ENCODE measurements around the gene ZNF783. TPM values are rescaled to one million over a fixed set of nuclear protein-coding genes. Genes with fewer than 3 reads are reported as not detected.

Gene ZNF783
- polyA plus RNA-seq, 1 donor from 2014 or later, result 8.1 TPM

- Mint-ChIP-seq H3K4me3 (no peak overlapping the region), H3K9me3 (peaks cover 0 to 5% (median 5%) of the 10 kb centered on the region in 3 donors), H3K27ac (peak overlapping the region in 1 of 3 donors; percentile 28), H3K27me3 (no peaks in the 10 kb centered on the region), H3K36me3 (peaks cover 4% of the 10 kb centered on the region), H3K4me1 (peaks cover 3 to 4% (median 4%) of the 10 kb centered on the region in 3 donors)
Measured at GRCh38 chr7:149294634-149295480, 32.9 kb downstream of the ZNF783 start.

- no peaks in the 10 kb centered on the region for H3K27me3 Mint-ChIP-seq
- peaks cover 4% of the 10 kb centered on the region for H3K36me3 Mint-ChIP-seq
- no peak overlapping the region for H3K27ac Mint-ChIP-seq
- no peak overlapping the region for H3K4me3 Mint-ChIP-seq
- peaks cover 0 to 5% (median 5%) of the 10 kb centered on the region in 3 donors for H3K9me3 Mint-ChIP-seq
- peaks cover 3 to 4% (median 4%) of the 10 kb centered on the region in 3 donors for H3K4me1 Mint-ChIP-seq
Measured at GRCh38 chr7:149295481-149295850, 33.5 kb downstream of the ZNF783 start.

GRCh38 chr7:149296368-149296767 is 34.4 kb downstream of the ZNF783 start:
- H3K4me3 Mint-ChIP-seq, result no peak overlapping the region
- H3K4me1 Mint-ChIP-seq, result peaks cover 3 to 4% (median 4%) of the 10 kb centered on the region in 3 donors
- peaks cover 0 to 5% (median 5%) of the 10 kb centered on the region in 3 donors for H3K9me3 Mint-ChIP-seq
- H3K27ac Mint-ChIP-seq, result no peak overlapping the region
- H3K36me3 Mint-ChIP-seq, result peaks cover 4% of the 10 kb centered on the region
- no peaks in the 10 kb centered on the region for H3K27me3 Mint-ChIP-seq

- Mint-ChIP-seq H3K27me3 (no peaks in the 10 kb centered on the region), H3K36me3 (peaks cover 4% of the 10 kb centered on the region), H3K4me1 (peaks cover 2 to 4% (median 3%) of the 10 kb centered on the region in 3 donors), H3K4me3 (no peak overlapping the region), H3K27ac (peak overlapping the region in 1 of 3 donors; percentile 10), H3K9me3 (peaks cover 0 to 5% (median 5%) of the 10 kb centered on the region in 3 donors)
Measured at GRCh38 chr7:149297034-149297755, 35.2 kb downstream of the ZNF783 start.

DNA sequence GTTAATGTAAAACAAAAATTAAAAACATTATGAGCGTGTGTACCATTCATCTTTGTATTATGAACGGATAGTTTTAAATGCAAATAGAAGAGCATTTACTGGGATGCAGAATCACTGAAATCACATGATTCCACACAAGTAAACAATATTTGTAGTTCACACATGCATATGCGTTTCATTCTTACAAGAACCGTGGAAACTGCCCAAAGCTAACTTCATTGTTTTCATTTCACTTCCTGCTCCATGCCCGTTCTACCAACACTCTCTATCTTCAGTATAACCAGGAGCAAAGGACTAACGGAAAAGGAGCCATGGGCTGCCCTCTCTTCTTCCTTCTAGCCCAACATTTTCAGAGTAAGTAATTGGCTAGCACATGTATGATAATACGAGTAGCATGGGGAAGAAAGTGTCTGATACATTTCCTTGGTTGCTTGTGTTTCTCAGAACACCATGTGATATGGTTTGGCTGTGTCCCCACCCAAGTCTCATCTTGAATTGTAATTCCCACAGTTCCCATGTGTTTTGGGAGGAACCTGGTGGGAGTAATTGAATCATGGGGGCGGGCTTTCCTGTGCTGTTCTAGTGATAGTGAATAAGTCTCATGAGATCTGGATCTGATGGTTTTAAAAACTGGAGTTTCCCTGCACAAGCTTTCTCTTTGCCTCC is 38.8 kb downstream of the ZNF783 start:
- H3K9me3 Mint-ChIP-seq, result peaks cover 0 to 5% (median 5%) of the 10 kb centered on the region in 3 donors
- no peak overlapping the region for H3K4me3 Mint-ChIP-seq
- H3K4me1 Mint-ChIP-seq, result peaks cover 0 to 4% (median 3%) of the 10 kb centered on the region in 3 donors
- H3K27ac Mint-ChIP-seq, result no peak overlapping the region
- H3K27me3 Mint-ChIP-seq, result peaks cover 3% of the 10 kb centered on the region
- H3K36me3 Mint-ChIP-seq, result no peaks in the 10 kb centered on the region

DNA sequence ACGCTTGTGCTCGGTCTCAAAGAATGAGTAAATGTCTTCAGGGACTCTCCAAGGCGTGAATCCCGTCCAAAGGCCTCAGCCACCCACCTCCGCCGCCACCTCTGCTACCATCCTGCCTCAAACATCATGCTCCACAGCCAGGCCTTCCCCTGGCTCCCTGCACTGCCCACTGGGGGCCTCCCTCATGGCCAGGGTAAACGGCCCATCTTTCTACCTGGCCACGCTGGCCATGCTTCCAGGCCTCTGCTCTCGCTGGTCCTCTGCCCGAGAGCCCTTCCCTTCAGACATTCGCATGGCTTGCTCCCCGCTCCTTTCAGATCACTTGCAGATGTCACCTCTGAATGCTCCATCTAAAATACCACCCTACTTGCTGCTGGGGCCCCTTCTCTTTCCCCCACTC is 40.2 kb downstream of the ZNF783 start:
- Mint-ChIP-seq H3K36me3 (no peaks in the 10 kb centered on the region), H3K4me3 (no peak overlapping the region), H3K27me3 (peaks cover 7% of the 10 kb centered on the region), H3K27ac (no peak overlapping the region), H3K9me3 (peaks cover 0 to 5% (median 5%) of the 10 kb centered on the region in 3 donors), H3K4me1 (peaks cover 0 to 1% (median 0%) of the 10 kb centered on the region in 3 donors)

DNA sequence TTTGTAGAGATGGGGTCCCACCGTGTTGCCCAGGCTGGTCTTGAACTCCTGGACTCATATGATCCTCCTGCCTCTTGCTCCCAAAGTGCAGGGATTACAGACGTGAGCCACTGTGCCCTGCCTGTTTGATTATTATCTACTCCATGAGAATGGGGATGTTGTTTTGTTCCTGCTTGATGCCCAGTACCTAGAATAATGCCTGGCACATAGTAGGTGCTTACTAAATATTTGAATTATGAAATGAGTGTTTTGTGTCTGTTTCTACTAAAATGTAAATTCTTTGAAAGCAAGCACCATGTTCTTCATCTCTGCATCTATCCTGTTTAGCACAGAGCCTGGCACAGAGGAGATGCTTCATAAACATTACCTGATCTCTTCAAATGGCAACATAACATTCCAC is 40.9 kb downstream of the ZNF783 start:
- Mint-ChIP-seq H3K27me3 (peaks cover 7% of the 10 kb centered on the region), H3K9me3 (peaks cover 0 to 5% (median 5%) of the 10 kb centered on the region in 3 donors), H3K4me3 (no peak overlapping the region), H3K36me3 (no peaks in the 10 kb centered on the region), H3K27ac (no peak overlapping the region), H3K4me1 (no peaks in the 10 kb centered on the region)

GRCh38 chr7:149304006-149304405 is 42.0 kb downstream of the ZNF783 start:
- no peak overlapping the region for H3K4me3 Mint-ChIP-seq

DNA sequence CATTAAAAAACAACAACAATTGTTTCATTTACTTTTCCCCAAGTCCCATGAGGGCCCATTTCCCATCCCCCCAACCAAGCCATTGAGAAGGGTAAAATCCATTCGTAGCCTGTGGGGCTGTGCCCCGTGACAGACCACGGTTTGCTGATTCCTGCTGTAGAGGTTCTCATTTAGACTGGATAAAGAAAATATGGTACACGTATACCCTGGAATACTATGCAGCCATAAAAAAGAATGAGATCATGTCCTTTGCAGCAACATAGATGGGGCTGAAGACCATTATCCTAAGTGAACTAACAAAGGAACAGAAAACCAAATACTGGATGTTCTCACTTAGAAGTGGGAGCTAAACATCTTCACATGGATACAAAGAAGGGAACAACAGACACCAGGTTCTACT is 44.9 kb downstream of the ZNF783 start:
- Mint-ChIP-seq H3K4me3 (no peak overlapping the region), H3K27me3 (peaks cover 7% of the 10 kb centered on the region), H3K36me3 (no peaks in the 10 kb centered on the region), H3K4me1 (peaks cover 0 to 2% (median 0%) of the 10 kb centered on the region in 3 donors), H3K9me3 (no peaks in the 10 kb centered on the region), H3K27ac (no peak overlapping the region)

More at GRCh38 chr7:149304006-149304405, 42.0 kb downstream of the ZNF783 start:
- peaks cover 7% of the 10 kb centered on the region for H3K27me3 Mint-ChIP-seq
- no peaks in the 10 kb centered on the region for H3K36me3 Mint-ChIP-seq
- H3K9me3 Mint-ChIP-seq, result peaks cover 0 to under 1% (median 0%) of the 10 kb centered on the region in 3 donors
- H3K27ac Mint-ChIP-seq, result no peak overlapping the region
- no peaks in the 10 kb centered on the region for H3K4me1 Mint-ChIP-seq

DNA sequence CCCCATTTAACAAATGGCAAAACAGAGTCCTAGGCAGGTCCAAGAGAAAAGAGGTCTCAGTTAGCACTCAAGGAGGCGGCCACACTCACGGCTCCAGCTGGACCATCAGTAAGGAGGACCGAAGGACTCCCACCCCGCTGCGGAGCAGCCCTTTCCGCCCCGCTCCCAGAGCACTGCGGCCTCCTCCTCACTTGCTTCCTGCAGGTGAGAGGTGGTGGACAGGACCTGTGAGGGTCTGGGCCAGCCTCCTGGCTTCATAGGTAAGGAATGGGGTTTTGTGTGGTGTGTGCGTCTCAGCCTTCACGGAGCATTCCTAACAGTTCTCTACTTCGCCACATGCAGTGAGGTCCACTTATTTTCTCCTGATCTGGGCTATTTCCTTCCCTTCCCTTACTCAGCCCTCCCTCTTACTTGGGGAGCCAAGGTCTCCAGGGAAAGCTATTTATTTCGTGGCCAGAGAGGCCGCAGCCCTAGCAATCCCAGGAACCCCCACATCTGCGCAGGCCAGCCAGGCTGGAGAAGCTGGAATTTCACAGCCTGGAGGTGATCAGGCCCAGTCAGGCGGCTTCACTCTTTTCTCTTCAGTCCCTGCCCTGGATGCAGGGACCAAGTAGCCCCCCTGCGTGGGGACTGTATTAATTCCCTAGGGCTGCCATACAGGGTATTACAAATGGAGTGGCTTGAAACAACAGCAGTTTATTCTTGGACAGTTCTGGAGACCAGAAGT is 45.9 kb downstream of the ZNF783 start:
- no peaks in the 10 kb centered on the region for H3K36me3 Mint-ChIP-seq
- no peak overlapping the region for H3K27ac Mint-ChIP-seq
- H3K9me3 Mint-ChIP-seq, result no peaks in the 10 kb centered on the region
- H3K27me3 Mint-ChIP-seq, result peaks cover 7% of the 10 kb centered on the region
- H3K4me1 Mint-ChIP-seq, result peaks cover 0 to 2% (median 0%) of the 10 kb centered on the region in 3 donors
- no peak overlapping the region for H3K4me3 Mint-ChIP-seq

- H3K4me1 Mint-ChIP-seq, result peaks cover 0 to 2% (median 0%) of the 10 kb centered on the region in 3 donors
- H3K36me3 Mint-ChIP-seq, result no peaks in the 10 kb centered on the region
- peak overlapping the region in 1 of 3 donors; percentile 43 for H3K27ac Mint-ChIP-seq
- peaks cover 4% of the 10 kb centered on the region for H3K27me3 Mint-ChIP-seq
- H3K9me3 Mint-ChIP-seq, result no peaks in the 10 kb centered on the region
- peak overlapping the region in 1 of 4 donors; percentile 30 for H3K4me3 Mint-ChIP-seq
Measured at GRCh38 chr7:149310113-149310836, 48.3 kb downstream of the ZNF783 start.

DNA sequence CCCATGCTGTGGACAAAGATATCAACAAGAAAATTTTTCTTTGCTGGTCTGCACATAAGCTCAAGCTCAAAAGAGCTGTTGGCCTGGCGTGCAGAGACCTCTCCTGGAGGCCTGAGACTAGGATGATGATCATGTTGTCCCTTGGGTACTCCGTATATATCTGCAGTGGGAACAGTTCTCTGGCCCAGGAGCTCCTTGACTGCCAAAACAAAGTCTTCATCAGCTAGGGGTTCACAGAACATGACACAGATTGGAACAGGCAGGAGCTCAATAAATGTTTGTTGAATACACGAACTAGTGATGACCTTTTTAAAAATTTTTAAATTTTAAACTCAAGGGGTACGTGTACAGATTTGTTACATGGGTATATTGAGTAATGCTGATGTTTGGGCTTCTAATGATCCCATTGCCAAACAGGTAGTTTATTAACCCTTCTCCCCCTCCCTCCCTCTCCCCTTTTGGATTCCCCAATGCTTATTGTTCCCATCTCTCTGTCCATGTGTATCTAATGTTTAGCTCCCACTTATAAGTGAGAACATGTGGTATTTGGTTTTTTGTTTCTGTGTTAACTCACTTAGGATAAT is 49.1 kb downstream of the ZNF783 start:
- peaks cover 0 to 2% (median 0%) of the 10 kb centered on the region in 3 donors for H3K4me1 Mint-ChIP-seq
- no peak overlapping the region for H3K4me3 Mint-ChIP-seq
- H3K27ac Mint-ChIP-seq, result peak overlapping the region in 1 of 3 donors; percentile 43
- H3K9me3 Mint-ChIP-seq, result no peaks in the 10 kb centered on the region
- H3K36me3 Mint-ChIP-seq, result no peaks in the 10 kb centered on the region
- H3K27me3 Mint-ChIP-seq, result peaks cover 4% of the 10 kb centered on the region

GRCh38 chr7:149313981-149314380 is 52.0 kb downstream of the ZNF783 start:
- H3K27ac Mint-ChIP-seq, result no peak overlapping the region
- peaks cover 0 to 2% (median 0%) of the 10 kb centered on the region in 3 donors for H3K4me1 Mint-ChIP-seq
- H3K36me3 Mint-ChIP-seq, result no peaks in the 10 kb centered on the region
- no peak overlapping the region for H3K4me3 Mint-ChIP-seq
- no peaks in the 10 kb centered on the region for H3K9me3 Mint-ChIP-seq
- peaks cover 3% of the 10 kb centered on the region for H3K27me3 Mint-ChIP-seq

All from IgD-negative memory B cell (primary cell).